K562 (cell line): Measurements from ENCODE around the gene IRF6. TPM values are rescaled to one million over a fixed set of nuclear protein-coding genes. Genes with fewer than 3 reads are reported as not detected.

ENCODE experiments used
- ATAC-seq: fragments of 200-7000 bp; cut with Tn5 transposase; 3 replicates; pipeline ENCODE4 v1.9.1; 2020; ENCODE audit warnings: moderate library complexity
- BruUV-seq: library from RNA; stranded (reverse); fragments of 400-500 nt; replicated peaks from 2 replicates; lab custom pipeline; 2021; lab: Mats Ljungman, UMichigan
- CTCF ChIA-PET: fragments of 300-600 bp; formaldehyde crosslinking; extraction: SDS; loops from one replicate; lab custom pipeline; 2021; ENCODE audit warnings: low intra/inter-chr PET ratio; lab: Yijun Ruan, JAX
- POLR2A ChIA-PET: fragments of 300-600, 350-650 bp; sonication (Branson Sonifier 250); formaldehyde crosslinking; extraction: SDS; loops from one replicate; lab custom pipeline; 2021; ENCODE audit warnings: antibody characterized with exemption, inconsistent platforms; lab: Yijun Ruan, JAX
- DNase-seq, 4 experiments: peaks; one replicate each; pipeline versions ENCODE4 v3.0.0 to v3.0.0-alpha.2; 2011 to 2018; ENCODE audit warnings: low spot score in 3 of 4, mixed read lengths in 3 of 4; ENCODE audit errors: extremely low read depth in 1 of 4
- FAIRE-seq: peaks from 2 replicates; lab custom pipeline; 2011; peaks lifted over from hg19 to GRCh38; lab: Jason Lieb, UNC
- H2AFZ ChIP-seq: 2 replicates; pipeline ENCODE4 v1.6.0; 2011; ENCODE audit warnings: low read depth, low read length, control low read depth, inconsistent platforms
- H3K27ac ChIP-seq: fragments of 200-600 bp; 3 replicates; pipeline ENCODE4 v1.8.0; 2011; ENCODE audit warnings: low read depth, mild to moderate bottlenecking, control low read depth, inconsistent platforms, low read length, moderate library complexity, mixed read lengths; ENCODE audit errors: extremely low read depth
- H3K27me3 ChIP-seq, 2 experiments: fragments of 300-600 bp in 1 of 2; 2 replicates in 1 of 2; 3 replicates in 1 of 2; pipeline versions ENCODE4 v1.6.0 to v1.8.0; 2011; ENCODE audit warnings: inconsistent platforms in 2 of 2, low read length in 2 of 2, mild to moderate bottlenecking in 1 of 2, mixed read lengths in 1 of 2, moderate library complexity in 1 of 2; ENCODE audit not compliant: control insufficient read depth in 2 of 2, insufficient read depth in 2 of 2
- H3K36me3 ChIP-seq: fragments of 300-600 bp; 3 replicates; pipeline ENCODE4 v1.8.0; 2011; ENCODE audit warnings: mild to moderate bottlenecking, low read length, inconsistent platforms; ENCODE audit not compliant: control insufficient read depth, insufficient read depth
- H3K4me1 ChIP-seq, 2 experiments: fragments of 200-600 bp in 1 of 2; replicated peaks in 1 of 2; 2 replicates in 1 of 2; 3 replicates in 1 of 2; pipeline versions ENCODE4 v1.5.1 to v1.8.0; 2011; ENCODE audit warnings: inconsistent platforms in 2 of 2, low read length in 2 of 2, mild to moderate bottlenecking in 1 of 2, mixed read lengths in 1 of 2, moderate library complexity in 1 of 2; ENCODE audit not compliant: control insufficient read depth in 2 of 2, insufficient read depth in 2 of 2
- H3K4me2 ChIP-seq: 2 replicates; pipeline ENCODE4 v1.6.1; 2011; ENCODE audit warnings: low read length, control low read depth, inconsistent platforms, mixed read lengths; ENCODE audit not compliant: insufficient read depth
- H3K4me3 ChIP-seq: fragments of 200-600 bp; sonication (generic), shearing (Covaris generic); 2 replicates; pipeline ENCODE4 v1.5.1; 2016; ENCODE audit warnings: control low read depth, inconsistent platforms
- H3K79me2 ChIP-seq: fragments of 200-600 bp; 3 replicates; pipeline ENCODE4 v1.8.0; 2011; ENCODE audit warnings: low read length, inconsistent platforms; ENCODE audit not compliant: control insufficient read depth, insufficient read depth
- H3K9ac ChIP-seq, 2 experiments: 2 replicates each; pipeline versions ENCODE4 v1.6.0 to v1.6.1; 2011; ENCODE audit warnings: low read depth in 2 of 2, low read length in 2 of 2, control low read depth in 1 of 2, inconsistent platforms in 1 of 2, mild to moderate bottlenecking in 1 of 2, mixed read lengths in 1 of 2; ENCODE audit not compliant: insufficient read depth in 1 of 2
- H3K9me1 ChIP-seq: one replicate; pipeline ENCODE4 v1.6.0; 2011; ENCODE audit warnings: inconsistent platforms, mild to moderate bottlenecking, low read length, moderate library complexity; ENCODE audit not compliant: control insufficient read depth, insufficient read depth
- H3K9me3 ChIP-seq: replicated peaks from 2 replicates; pipeline ENCODE4 v1.5.1; 2011; ENCODE audit warnings: low read depth, low read length, inconsistent platforms; ENCODE audit not compliant: control insufficient read depth, insufficient read depth
- H4K20me1 ChIP-seq: replicated peaks from 2 replicates; pipeline ENCODE4 v1.6.1; 2011; ENCODE audit warnings: low read length, inconsistent platforms, mixed read lengths; ENCODE audit not compliant: control insufficient read depth, insufficient read depth
- CBFB ChIP-seq: sonication (generic); formaldehyde crosslinking; IDR thresholded peaks from 2 replicates; pipeline ENCODE4 v1.4.0; 2020; ENCODE audit warnings: mild to moderate bottlenecking, missing genetic modification reagents
- FOXM1 ChIP-seq, 2 experiments: fragments of 450-650 bp in 1 of 2; sonication (generic) in 1 of 2; formaldehyde crosslinking in 1 of 2; IDR thresholded peaks; 2 replicates each; pipeline versions ENCODE4 v1.6.1 to v1.9.0; 2017 to 2022; ENCODE audit warnings: low read depth in 2 of 2, mild to moderate bottlenecking in 2 of 2, missing genetic modification reagents in 1 of 2, moderate library complexity in 1 of 2
- HEY1 ChIP-seq: fragments of 250-450 bp; sonication (Bioruptor Pico); IDR thresholded peaks from 2 replicates; pipeline ENCODE4 v1.5.0; 2020; ENCODE audit warnings: mild to moderate bottlenecking, moderate library complexity, borderline replicate concordance
- XRCC4 ChIP-seq: IDR thresholded peaks from one replicate; pipeline ENCODE4 v1.6.1; 2011; ENCODE audit not compliant: insufficient read depth, insufficient read length; ENCODE audit errors: extremely low read depth
- ZNF384 ChIP-seq: IDR thresholded peaks from 2 replicates; pipeline ENCODE4 v1.6.1; 2012; ENCODE audit warnings: low read depth, low read length, improper control_type of control experiment
- ZNF583 ChIP-seq: fragments of 250-450 bp; sonication (Bioruptor Pico); IDR thresholded peaks from 2 replicates; pipeline ENCODE4 v1.4.0; 2020
- WGBS: fragments of 100-300 bp; shearing (Covaris generic); methylation state at CpG from one replicate; pipeline ENCODE4 v1.1.6; 2016; ENCODE audit warnings: low coverage, mixed read lengths; ENCODE audit not compliant: insufficient coverage; ENCODE audit errors: missing lambda C conversion rate; 5-methylcytosine and 5-hydroxymethylcytosine counted together
- in situ Hi-C: fragments of 300-500 bp; cut with MboI; formaldehyde crosslinking; loops from 4 replicates; pipeline ENCODE4 v1.15.0; 2018; ENCODE audit warnings: inconsistent platforms, mixed read lengths
- intact Hi-C: fragments of 100-400 bp; cut with micrococcal nuclease; formaldehyde crosslinking; loops from 2 replicates; pipeline ENCODE4 v1.14.2; 2022
- polyA plus RNA-seq, 8 experiments: library from polyadenylated mRNA; depleted of rRNA in 4 of 8; stranded (reverse) in 5 of 8; unstranded in 3 of 8; fragments of >200 nt; fragmentation: Nextera tagmentation in 2 of 8; fragmentation: Illumina TruSeq in 1 of 8; extraction: Ambion mirVana in 2 of 8; extraction: Trizol in 1 of 8; gene quantifications; 2 replicates each; pipeline versions ENCODE4 v1.2.1 to v1.2.3, GENCODE V29; 2011 to 2014; ENCODE audit warnings: inconsistent platforms in 1 of 8, missing spikeins in 1 of 8
- total RNA-seq, 7 experiments: library from RNA; depleted of rRNA in 6 of 7; stranded (reverse); fragments of >200 nt in 6 of 7; fragmentation: Illumina TruSeq in 2 of 7; extraction: Trizol in 2 of 7; gene quantifications; 2 replicates each; pipeline versions ENCODE4 v1.2.1 to v1.2.3, GENCODE V29; 2011 to 2021; ENCODE audit warnings: low replicate concordance in 1 of 7
- TF ChIP-seq, protein P1 (sequence below): fragments of 450-650 bp; conservative IDR thresholded peaks from 2 replicates; pipeline ENCODE4 v1.6.1; 2016; ENCODE audit warnings: missing genetic modification characterization, low read depth, mild to moderate bottlenecking, missing compliant biosample characterization, moderate library complexity
- TF ChIP-seq, protein P2 (sequence below), 3 experiments: IDR thresholded peaks in 2 of 3; conservative IDR thresholded peaks in 1 of 3; 2 replicates each; pipeline ENCODE4 v1.5.1; 2011 to 2012; ENCODE audit warnings: low read length in 3 of 3, mild to moderate bottlenecking in 3 of 3, control low read depth in 2 of 3, improper control_type of control experiment in 1 of 3, inconsistent platforms in 1 of 3, low read depth in 1 of 3, mixed read lengths in 1 of 3, moderate library complexity in 1 of 3; ENCODE audit not compliant: insufficient read depth in 2 of 3
- TF ChIP-seq, protein P3 (sequence below): sonication (generic); formaldehyde crosslinking; IDR thresholded peaks from 2 replicates; pipeline ENCODE4 v1.8.0; 2023; ENCODE audit warnings: mild to moderate bottlenecking, missing genetic modification reagents
- TF ChIP-seq, protein P4 (sequence below): fragments of 450-650 bp; IDR thresholded peaks from 2 replicates; pipeline ENCODE4 v1.6.1; 2017; ENCODE audit warnings: mild to moderate bottlenecking, moderate library complexity

Gene IRF6
- total and polyA plus RNA-seq, 9 of the 15 experiments (the other 6 are each of a cell fraction or from before 2014, with no cell fraction given): 0.03 to 0.65 (median 0.17) TPM

DNA sequence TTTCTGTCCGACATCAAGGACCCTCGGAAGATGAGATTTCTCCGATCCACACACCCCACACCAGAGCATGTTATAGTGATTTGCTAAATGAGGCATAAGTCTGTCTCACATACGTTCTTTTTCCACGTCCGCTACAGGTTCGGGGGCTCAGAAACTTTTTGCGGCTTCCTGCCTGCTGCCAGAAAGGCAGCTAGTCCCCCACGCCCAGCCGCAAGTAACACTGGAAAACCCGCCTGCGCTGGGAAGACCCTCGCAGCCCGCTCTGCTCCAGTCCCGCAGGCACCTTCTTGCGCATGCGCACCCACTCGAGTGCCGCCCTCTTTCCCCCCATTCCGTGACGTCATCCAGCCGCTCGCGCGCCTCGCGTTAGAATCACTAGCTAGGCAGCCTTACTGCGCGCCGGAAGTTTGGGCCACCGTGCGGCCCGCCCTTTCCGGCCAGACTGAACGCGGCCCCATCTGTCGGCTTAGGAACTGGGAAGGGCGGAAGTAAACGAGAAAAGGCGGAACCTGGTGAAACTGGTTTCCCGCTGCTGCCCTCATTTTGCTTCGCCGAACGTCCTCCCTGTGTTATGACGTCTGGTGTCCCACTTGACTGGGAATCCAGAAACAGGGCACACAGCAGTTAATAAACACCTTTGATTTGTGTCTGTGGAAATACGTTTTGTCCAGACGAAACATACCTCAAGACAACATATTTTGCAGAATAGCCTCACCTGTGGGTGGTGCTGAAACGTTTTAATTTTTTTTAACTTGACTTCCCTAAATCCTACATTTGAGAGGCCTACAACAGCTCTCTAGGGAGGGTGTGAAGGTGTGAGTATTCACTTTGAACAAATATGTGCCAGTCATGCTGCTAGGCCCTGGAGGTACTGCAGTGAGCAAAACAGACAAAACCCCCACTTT, 21.4 kb downstream of the IRF6 start, which contains the start of gene C1orf74:
TSS of gene C1orf74 (minus strand) at position 295 of the 905 bp plus-strand sequence. CDS start 925 bp downstream, outside the sequence.
- Histone ChIP-seq H3K4me3 (peak within 1 kb of the TSS; percentile 60), H3K9me1 (no peaks in the 10 kb centered on the region), H3K9me3 (peaks cover 10% of the 10 kb centered on the region), H2AFZ (peak within 1 kb of the TSS; percentile 98), H3K79me2 (peaks cover 11% of the 10 kb centered on the region; the same call in 2 of the 3 replicates), H3K36me3 (peaks cover 8% of the 10 kb centered on the region), H3K4me1 (peaks cover 3 to 11% of the 10 kb centered on the region in 2 experiments; a peak in 3 of 5 replicates), H3K27me3 (peaks cover 0 to 10% of the 10 kb centered on the region in 2 experiments; a peak in 1 of 5 replicates), H4K20me1 (no peaks in the 10 kb centered on the region), H3K9ac (peak within 1 kb of the TSS; percentile 93), H3K4me2 (peak within 1 kb of the TSS; percentile 97), H3K27ac (peak within 1 kb of the TSS; percentile 84)
- peak; percentile 100 for ATAC-seq
- peak; percentile 99 to 100 (median 100) for DNase-seq
- WGBS: 4% methylated on average over 48 of the region's 48 CpGs
- FAIRE-seq: peak; percentile 95
- intact Hi-C loops: loop anchor here (1.0 kb wide), 2 partner anchors 39 to 43 kb away; partner anchors contain the start of gene UTP25
- ChIA-PET POLR2A (interaction anchor here (0.6 to 2.0 kb wide), 7 partner anchors 9 to 263 kb away, joined by 3 to 15 read pairs (median 5); no protein-coding TSS in a partner anchor), CTCF (interaction anchor here (0.5 kb wide), 1 partner anchor 40 kb away, joined by 3 read pairs; no protein-coding TSS in a partner anchor)
- in situ Hi-C loops: no loop called here
- TSS peak; percentile 91 for BruUV-seq
- no peak for TF ChIP-seq XRCC4
- TF ChIP-seq, protein P1, sequence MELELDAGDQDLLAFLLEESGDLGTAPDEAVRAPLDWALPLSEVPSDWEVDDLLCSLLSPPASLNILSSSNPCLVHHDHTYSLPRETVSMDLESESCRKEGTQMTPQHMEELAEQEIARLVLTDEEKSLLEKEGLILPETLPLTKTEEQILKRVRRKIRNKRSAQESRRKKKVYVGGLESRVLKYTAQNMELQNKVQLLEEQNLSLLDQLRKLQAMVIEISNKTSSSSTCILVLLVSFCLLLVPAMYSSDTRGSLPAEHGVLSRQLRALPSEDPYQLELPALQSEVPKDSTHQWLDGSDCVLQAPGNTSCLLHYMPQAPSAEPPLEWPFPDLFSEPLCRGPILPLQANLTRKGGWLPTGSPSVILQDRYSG (tag): peak; percentile 96; the same call in 1 of the 2 replicates
- TF ChIP-seq FOXM1 (IDR thresholded peaks at IDR 0.05; ENCODE audit: low read depth): peak; percentile 34; the same call in 1 of the 2 replicates
- TF ChIP-seq FOXM1 (CRISPR knock-in tag; IDR thresholded peaks at IDR 0.05; ENCODE audit: low read depth): 0 out of 2 replicates have a peak, but pooled peaks have one; percentile 33
- TF ChIP-seq HEY1 (CRISPR knock-in tag): peak; percentile 78; the same call in 1 of the 2 replicates
- TF ChIP-seq, protein P2, sequence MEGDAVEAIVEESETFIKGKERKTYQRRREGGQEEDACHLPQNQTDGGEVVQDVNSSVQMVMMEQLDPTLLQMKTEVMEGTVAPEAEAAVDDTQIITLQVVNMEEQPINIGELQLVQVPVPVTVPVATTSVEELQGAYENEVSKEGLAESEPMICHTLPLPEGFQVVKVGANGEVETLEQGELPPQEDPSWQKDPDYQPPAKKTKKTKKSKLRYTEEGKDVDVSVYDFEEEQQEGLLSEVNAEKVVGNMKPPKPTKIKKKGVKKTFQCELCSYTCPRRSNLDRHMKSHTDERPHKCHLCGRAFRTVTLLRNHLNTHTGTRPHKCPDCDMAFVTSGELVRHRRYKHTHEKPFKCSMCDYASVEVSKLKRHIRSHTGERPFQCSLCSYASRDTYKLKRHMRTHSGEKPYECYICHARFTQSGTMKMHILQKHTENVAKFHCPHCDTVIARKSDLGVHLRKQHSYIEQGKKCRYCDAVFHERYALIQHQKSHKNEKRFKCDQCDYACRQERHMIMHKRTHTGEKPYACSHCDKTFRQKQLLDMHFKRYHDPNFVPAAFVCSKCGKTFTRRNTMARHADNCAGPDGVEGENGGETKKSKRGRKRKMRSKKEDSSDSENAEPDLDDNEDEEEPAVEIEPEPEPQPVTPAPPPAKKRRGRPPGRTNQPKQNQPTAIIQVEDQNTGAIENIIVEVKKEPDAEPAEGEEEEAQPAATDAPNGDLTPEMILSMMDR (IDR thresholded peaks at IDR 0.05 in 2 of 3, conservative IDR thresholded peaks at IDR 0.05 in 1 of 3; ENCODE audit: insufficient read depth in 2 of 3, low read depth in 1 of 3, low read length in 3 of 3): peak in 2 of 3 experiments; percentile 14 to 34; a peak in 2 of 6 replicates
- TF ChIP-seq, protein P3, sequence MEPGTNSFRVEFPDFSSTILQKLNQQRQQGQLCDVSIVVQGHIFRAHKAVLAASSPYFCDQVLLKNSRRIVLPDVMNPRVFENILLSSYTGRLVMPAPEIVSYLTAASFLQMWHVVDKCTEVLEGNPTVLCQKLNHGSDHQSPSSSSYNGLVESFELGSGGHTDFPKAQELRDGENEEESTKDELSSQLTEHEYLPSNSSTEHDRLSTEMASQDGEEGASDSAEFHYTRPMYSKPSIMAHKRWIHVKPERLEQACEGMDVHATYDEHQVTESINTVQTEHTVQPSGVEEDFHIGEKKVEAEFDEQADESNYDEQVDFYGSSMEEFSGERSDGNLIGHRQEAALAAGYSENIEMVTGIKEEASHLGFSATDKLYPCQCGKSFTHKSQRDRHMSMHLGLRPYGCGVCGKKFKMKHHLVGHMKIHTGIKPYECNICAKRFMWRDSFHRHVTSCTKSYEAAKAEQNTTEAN (CRISPR knock-in tag): peak; percentile 74; the same call in 1 of the 2 replicates
- TF ChIP-seq ZNF583 (CRISPR knock-in tag): peak; percentile 8; the same call in 1 of the 2 replicates
- peak; percentile 13; the same call in 1 of the 2 replicates for TF ChIP-seq ZNF384
- TF ChIP-seq, protein P4, sequence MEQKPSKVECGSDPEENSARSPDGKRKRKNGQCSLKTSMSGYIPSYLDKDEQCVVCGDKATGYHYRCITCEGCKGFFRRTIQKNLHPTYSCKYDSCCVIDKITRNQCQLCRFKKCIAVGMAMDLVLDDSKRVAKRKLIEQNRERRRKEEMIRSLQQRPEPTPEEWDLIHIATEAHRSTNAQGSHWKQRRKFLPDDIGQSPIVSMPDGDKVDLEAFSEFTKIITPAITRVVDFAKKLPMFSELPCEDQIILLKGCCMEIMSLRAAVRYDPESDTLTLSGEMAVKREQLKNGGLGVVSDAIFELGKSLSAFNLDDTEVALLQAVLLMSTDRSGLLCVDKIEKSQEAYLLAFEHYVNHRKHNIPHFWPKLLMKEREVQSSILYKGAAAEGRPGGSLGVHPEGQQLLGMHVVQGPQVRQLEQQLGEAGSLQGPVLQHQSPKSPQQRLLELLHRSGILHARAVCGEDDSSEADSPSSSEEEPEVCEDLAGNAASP: no peak
- TF ChIP-seq CBFB (CRISPR knock-in tag): no peak
